K562 (cell line): ENCODE measurements around the gene NOL12. TPM values are rescaled to one million over a fixed set of nuclear protein-coding genes. Genes with fewer than 3 reads are reported as not detected.
A peak's percentile ranks its signal among the peaks of the same experiment; 100 is the strongest.

Experiments
- ARID1B ChIP-seq: fragments of 450-650 bp; IDR thresholded peaks from 2 replicates; pipeline ENCODE4 v1.6.1; 2016; ENCODE audit warnings: antibody characterized with exemption, mild to moderate bottlenecking, inconsistent platforms
- ARID2 ChIP-seq: fragments of 450-650 bp; IDR thresholded peaks from 2 replicates; pipeline ENCODE4 v1.6.1; 2017; ENCODE audit warnings: antibody characterized with exemption, mild to moderate bottlenecking
- ARID4B ChIP-seq: sonication (generic); formaldehyde crosslinking; IDR thresholded peaks from 2 replicates; pipeline ENCODE4 v1.8.0; 2022; ENCODE audit warnings: mild to moderate bottlenecking, missing genetic modification reagents
- CEBPB ChIP-seq: fragments of 450-650 bp; IDR thresholded peaks from 2 replicates; pipeline ENCODE4 v1.6.1; 2016; ENCODE audit warnings: missing genetic modification characterization, missing compliant biosample characterization
- EP300 ChIP-seq: IDR thresholded peaks from 2 replicates; pipeline ENCODE4 v1.6.1; 2012; ENCODE audit warnings: low read length, improper control_type of control experiment
- MAFG ChIP-seq: fragments of 450-650 bp; conservative IDR thresholded peaks from 2 replicates; pipeline ENCODE4 v1.6.1; 2016; ENCODE audit warnings: missing genetic modification characterization, missing compliant biosample characterization
- MYC ChIP-seq, 2 experiments: fragments of 250-450 bp in 1 of 2; sonication (Bioruptor Pico) in 1 of 2; IDR thresholded peaks; 2 replicates each; pipeline versions ENCODE4 v1.5.1 to v1.6.1; 2012 to 2021; ENCODE audit warnings: low read depth in 2 of 2, borderline replicate concordance in 1 of 2, improper control_type of control experiment in 1 of 2, low read length in 1 of 2, mild to moderate bottlenecking in 1 of 2, moderate library complexity in 1 of 2
- NR2C1 ChIP-seq, 2 experiments: fragments of 450-650 bp; IDR thresholded peaks; 2 replicates each; pipeline ENCODE4 v1.6.1; 2017; ENCODE audit warnings: mild to moderate bottlenecking in 2 of 2, antibody characterized with exemption in 1 of 2, inconsistent platforms in 1 of 2, missing compliant biosample characterization in 1 of 2, missing genetic modification characterization in 1 of 2
- NR2F6 ChIP-seq: fragments of 450-650 bp; formaldehyde crosslinking; IDR thresholded peaks from 2 replicates; pipeline ENCODE4 v1.4.0; 2020; ENCODE audit warnings: mild to moderate bottlenecking
- PPARD ChIP-seq: fragments of 250-450 bp; sonication (Bioruptor Pico); IDR thresholded peaks from 2 replicates; pipeline ENCODE4 v1.8.0; 2022; ENCODE audit warnings: inconsistent platforms, mild to moderate bottlenecking, moderate library complexity
- RCOR1 ChIP-seq, 2 experiments: IDR thresholded peaks; 2 replicates each; pipeline ENCODE4 v1.6.1; 2012; ENCODE audit warnings: low read depth in 2 of 2, low read length in 2 of 2, borderline replicate concordance in 1 of 2, improper control_type of control experiment in 1 of 2
- SUPT5H ChIP-seq: fragments of 450-650 bp; IDR thresholded peaks from 2 replicates; pipeline ENCODE4 v1.6.1; 2016
- VEZF1 ChIP-seq: fragments of 200-800 bp; sonication (Bioruptor generic); IDR thresholded peaks from 2 replicates; pipeline ENCODE4 v1.6.1; 2017; ENCODE audit warnings: missing genetic modification characterization, missing compliant biosample characterization
- ZNF174 ChIP-seq: fragments of 250-450 bp; sonication (Bioruptor Pico); IDR thresholded peaks from 2 replicates; pipeline ENCODE4 v1.4.0; 2020; ENCODE audit warnings: mild to moderate bottlenecking
- ZNF436 ChIP-seq: fragments of 250-450, 450-650 bp; sonication (Bioruptor Pico); formaldehyde crosslinking; IDR thresholded peaks from 2 replicates; pipeline ENCODE4 v1.7.0; 2020; ENCODE audit warnings: mild to moderate bottlenecking
- polyA plus RNA-seq, 8 experiments: library from polyadenylated mRNA; depleted of rRNA in 4 of 8; stranded (reverse) in 5 of 8; unstranded in 3 of 8; fragments of >200 nt; fragmentation: Nextera tagmentation in 2 of 8; fragmentation: Illumina TruSeq in 1 of 8; extraction: Ambion mirVana in 2 of 8; extraction: Trizol in 1 of 8; gene quantifications; 2 replicates each; pipeline versions ENCODE4 v1.2.1 to v1.2.3, GENCODE V29; 2011 to 2014; ENCODE audit warnings: inconsistent platforms in 1 of 8, missing spikeins in 1 of 8
- total RNA-seq, 7 experiments: library from RNA; depleted of rRNA in 6 of 7; stranded (reverse); fragments of >200 nt in 6 of 7; fragmentation: Illumina TruSeq in 2 of 7; extraction: Trizol in 2 of 7; gene quantifications; 2 replicates each; pipeline versions ENCODE4 v1.2.1 to v1.2.3, GENCODE V29; 2011 to 2021; ENCODE audit warnings: low replicate concordance in 1 of 7
- TF ChIP-seq, protein P1 (sequence below): sonication (generic); formaldehyde crosslinking; IDR thresholded peaks from 2 replicates; pipeline ENCODE4 v1.8.0; 2022; ENCODE audit warnings: missing genetic modification reagents, mild to moderate bottlenecking, borderline replicate concordance
- TF ChIP-seq, protein P2 (sequence below): fragments of 250-450 bp; sonication (Bioruptor Pico); IDR thresholded peaks from 2 replicates; pipeline ENCODE4 v1.6.1; 2021; ENCODE audit warnings: mild to moderate bottlenecking
- TF ChIP-seq, protein P3 (sequence below): sonication (generic); formaldehyde crosslinking; IDR thresholded peaks from 2 replicates; pipeline ENCODE4 v1.8.0; 2022; ENCODE audit warnings: missing genetic modification reagents, mild to moderate bottlenecking, moderate library complexity, borderline replicate concordance

The NOL12 gene
- total and polyA plus RNA-seq, 9 of the 15 experiments (the other 6 are each of a cell fraction or from before 2014, with no cell fraction given) = 2.8 to 40.9 (median 28.5) TPM

GRCh38 chr22:37681556-37682049 lies 4.5 kb upstream of the NOL12 start (continued):
- TF ChIP-seq, protein P1, sequence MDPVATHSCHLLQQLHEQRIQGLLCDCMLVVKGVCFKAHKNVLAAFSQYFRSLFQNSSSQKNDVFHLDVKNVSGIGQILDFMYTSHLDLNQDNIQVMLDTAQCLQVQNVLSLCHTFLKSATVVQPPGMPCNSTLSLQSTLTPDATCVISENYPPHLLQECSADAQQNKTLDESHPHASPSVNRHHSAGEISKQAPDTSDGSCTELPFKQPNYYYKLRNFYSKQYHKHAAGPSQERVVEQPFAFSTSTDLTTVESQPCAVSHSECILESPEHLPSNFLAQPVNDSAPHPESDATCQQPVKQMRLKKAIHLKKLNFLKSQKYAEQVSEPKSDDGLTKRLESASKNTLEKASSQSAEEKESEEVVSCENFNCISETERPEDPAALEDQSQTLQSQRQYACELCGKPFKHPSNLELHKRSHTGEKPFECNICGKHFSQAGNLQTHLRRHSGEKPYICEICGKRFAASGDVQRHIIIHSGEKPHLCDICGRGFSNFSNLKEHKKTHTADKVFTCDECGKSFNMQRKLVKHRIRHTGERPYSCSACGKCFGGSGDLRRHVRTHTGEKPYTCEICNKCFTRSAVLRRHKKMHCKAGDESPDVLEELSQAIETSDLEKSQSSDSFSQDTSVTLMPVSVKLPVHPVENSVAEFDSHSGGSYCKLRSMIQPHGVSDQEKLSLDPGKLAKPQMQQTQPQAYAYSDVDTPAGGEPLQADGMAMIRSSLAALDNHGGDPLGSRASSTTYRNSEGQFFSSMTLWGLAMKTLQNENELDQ = no peak
- peak; percentile 53; the same call in 1 of the 2 replicates for TF ChIP-seq MYC (IDR thresholded peaks at IDR 0.05; ENCODE audit: low read depth, low read length)
- no peak for TF ChIP-seq MYC (CRISPR knock-in tag; IDR thresholded peaks at IDR 0.05; ENCODE audit: borderline replicate concordance, low read depth)
- no peak for TF ChIP-seq ARID2
- TF ChIP-seq EP300 = 0 out of 2 replicates have a peak, but pooled peaks have one; percentile 10
- TF ChIP-seq NR2C1 (IDR thresholded peaks at IDR 0.05) = no peak
- no peak for TF ChIP-seq NR2C1 (tag; IDR thresholded peaks at IDR 0.05)
- TF ChIP-seq PPARD (CRISPR knock-in tag) = no peak
- TF ChIP-seq, protein P2, sequence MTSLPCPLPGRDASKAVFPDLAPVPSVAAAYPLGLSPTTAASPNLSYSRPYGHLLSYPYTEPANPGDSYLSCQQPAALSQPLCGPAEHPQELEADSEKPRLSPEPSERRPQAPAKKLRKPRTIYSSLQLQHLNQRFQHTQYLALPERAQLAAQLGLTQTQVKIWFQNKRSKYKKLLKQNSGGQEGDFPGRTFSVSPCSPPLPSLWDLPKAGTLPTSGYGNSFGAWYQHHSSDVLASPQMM = no peak
- no peak for TF ChIP-seq SUPT5H
- no peak for TF ChIP-seq ZNF436 (CRISPR knock-in tag)
- TF ChIP-seq NR2F6 (CRISPR knock-in tag) = no peak
- no peak for TF ChIP-seq ZNF174 (CRISPR knock-in tag)
- peak in 1 of 2 experiments; percentile 37; a peak in 1 of 4 replicates for TF ChIP-seq RCOR1 (IDR thresholded peaks at IDR 0.05; ENCODE audit: borderline replicate concordance in 1 of 2, low read depth in 2 of 2, low read length in 2 of 2)
- TF ChIP-seq VEZF1 (CRISPR knock-in tag) = peak; percentile 23; the same call in 1 of the 2 replicates
- no peak for TF ChIP-seq ARID1B
- no peak for TF ChIP-seq CEBPB (tag)
- TF ChIP-seq, protein P3, sequence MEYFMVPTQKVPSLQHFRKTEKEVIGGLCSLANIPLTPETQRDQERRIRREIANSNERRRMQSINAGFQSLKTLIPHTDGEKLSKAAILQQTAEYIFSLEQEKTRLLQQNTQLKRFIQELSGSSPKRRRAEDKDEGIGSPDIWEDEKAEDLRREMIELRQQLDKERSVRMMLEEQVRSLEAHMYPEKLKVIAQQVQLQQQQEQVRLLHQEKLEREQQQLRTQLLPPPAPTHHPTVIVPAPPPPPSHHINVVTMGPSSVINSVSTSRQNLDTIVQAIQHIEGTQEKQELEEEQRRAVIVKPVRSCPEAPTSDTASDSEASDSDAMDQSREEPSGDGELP (CRISPR knock-in tag) = peak; percentile 63; the same call in 1 of the 2 replicates
- 0 out of 2 replicates have a peak, but pooled peaks have one; percentile 52 for TF ChIP-seq ARID4B
- TF ChIP-seq MAFG (tag) = no peak
